H1 (cell line): ENCODE results near the gene PRODH. TPM values are rescaled to one million over a fixed set of nuclear protein-coding genes. Genes with fewer than 3 reads are reported as not detected.
A peak's percentile ranks its signal among the peaks of the same experiment; 100 is the strongest.

Experiments used
- CTCF ChIA-PET: fragments of 300-600 bp; sonication (Branson Sonifier 250); formaldehyde crosslinking; loops from one replicate; lab custom pipeline; 2021; ENCODE audit not compliant: partially characterized antibody; lab: Charles Lee
- POLR2A ChIA-PET: fragments of 300-600 bp; sonication (Branson Sonifier 250); formaldehyde crosslinking; loops from one replicate; lab custom pipeline; 2021; ENCODE audit warnings: inconsistent platforms; ENCODE audit not compliant: partially characterized antibody; lab: Charles Lee
- DNase-seq, 2 experiments: peaks; one replicate each; pipeline versions ENCODE4 v3.0.0 to v3.0.0-alpha.2; 2010 to 2022; ENCODE audit warnings: low spot score in 2 of 2, low read depth in 1 of 2, mixed read lengths in 1 of 2
- FAIRE-seq: peaks from 2 replicates; lab custom pipeline; 2011; peaks lifted over from hg19 to GRCh38; lab: Jason Lieb, UNC
- H2AFZ ChIP-seq: 2 replicates; pipeline ENCODE4 v1.8.1; 2012; ENCODE audit warnings: low read length, inconsistent platforms
- H2AK5ac ChIP-seq: 2 replicates; pipeline ENCODE4 v1.6.1; 2013; ENCODE audit warnings: low read depth, low read length
- H2BK120ac ChIP-seq: replicated peaks from 2 replicates; pipeline ENCODE3; 2013; ENCODE audit warnings: low read depth, low read length, inconsistent platforms
- H2BK12ac ChIP-seq: 2 replicates; pipeline ENCODE4 v1.6.1; 2013; ENCODE audit warnings: low read depth, low read length
- H2BK15ac ChIP-seq: 2 replicates; pipeline ENCODE4 v1.6.1; 2013; ENCODE audit warnings: low read length
- H2BK20ac ChIP-seq: 2 replicates; pipeline ENCODE4 v1.6.1; 2013; ENCODE audit warnings: low read length
- H2BK5ac ChIP-seq: 2 replicates; pipeline ENCODE4 v1.6.1; 2013; ENCODE audit warnings: low read depth, low read length
- H3K14ac ChIP-seq: 2 replicates; pipeline ENCODE4 v1.6.1; 2013; ENCODE audit warnings: inconsistent platforms; ENCODE audit not compliant: insufficient read length
- H3K18ac ChIP-seq: 2 replicates; pipeline ENCODE4 v1.6.1; 2013; ENCODE audit warnings: low read length; ENCODE audit errors: extremely low read depth
- H3K23ac ChIP-seq: 2 replicates; pipeline ENCODE4 v1.6.1; 2013; ENCODE audit warnings: inconsistent platforms; ENCODE audit not compliant: insufficient read length
- H3K23me2 ChIP-seq: 2 replicates; pipeline ENCODE4 v1.6.1; 2013; ENCODE audit warnings: low read depth, low read length
- H3K27ac ChIP-seq: 2 replicates; pipeline ENCODE4 v1.6.1; 2011; ENCODE audit warnings: low read depth, low read length, inconsistent platforms
- H3K27me3 ChIP-seq, 4 experiments: replicated peaks in 1 of 4; 1 replicate in 1 of 4; 2 replicates in 3 of 4; pipeline versions ENCODE4 v1.6.1 to v1.8.1; 2011 to 2013; ENCODE audit warnings: low read length in 3 of 4, mild to moderate bottlenecking in 3 of 4, inconsistent platforms in 2 of 4, mixed read lengths in 2 of 4, moderate library complexity in 1 of 4; ENCODE audit not compliant: control insufficient read depth in 3 of 4, insufficient read depth in 3 of 4; ENCODE audit errors: extremely low read depth in 1 of 4
- H3K36me3 ChIP-seq, 4 experiments: 2 replicates each; pipeline versions ENCODE4 v1.6.1 to v1.8.1; 2011 to 2013; ENCODE audit warnings: mild to moderate bottlenecking in 4 of 4, low read length in 3 of 4, moderate library complexity in 2 of 4, control low read depth in 1 of 4, inconsistent platforms in 1 of 4; ENCODE audit not compliant: insufficient read depth in 4 of 4, control insufficient read depth in 2 of 4
- H3K4ac ChIP-seq: replicated peaks from 2 replicates; pipeline ENCODE3; 2013; ENCODE audit warnings: low read length, low read depth, mixed read lengths, inconsistent platforms; ENCODE audit not compliant: insufficient read length
- H3K4me1 ChIP-seq, 4 experiments: replicated peaks in 1 of 4; 1 replicate in 1 of 4; 2 replicates in 3 of 4; pipeline versions ENCODE4 v1.6.1 to v1.8.1; 2011 to 2013; ENCODE audit warnings: low read length in 3 of 4, inconsistent platforms in 2 of 4, mixed read lengths in 1 of 4; ENCODE audit not compliant: insufficient read depth in 4 of 4, control insufficient read depth in 3 of 4
- H3K4me2 ChIP-seq, 2 experiments: 2 replicates each; pipeline versions ENCODE4 v1.6.1 to v1.8.1; 2011 to 2013; ENCODE audit warnings: low read depth in 2 of 2, low read length in 2 of 2, control low read depth in 1 of 2, inconsistent platforms in 1 of 2, mild to moderate bottlenecking in 1 of 2; ENCODE audit not compliant: insufficient read depth in 1 of 2
- H3K4me3 ChIP-seq, 4 experiments: fragments of 200-600, 300-600 bp in 1 of 4; sonication (generic), shearing (Covaris generic), sonication (Bioruptor Twin) in 1 of 4; 2 replicates each; pipeline versions ENCODE4 v1.5.1 to v1.8.1; 2011 to 2016; ENCODE audit warnings: low read length in 4 of 4, low read depth in 3 of 4, control low read depth in 2 of 4, inconsistent platforms in 2 of 4, mild to moderate bottlenecking in 2 of 4, mixed read lengths in 1 of 4, moderate library complexity in 1 of 4; ENCODE audit not compliant: insufficient read depth in 2 of 4; ENCODE audit errors: extremely low read depth in 1 of 4
- H3K56ac ChIP-seq: replicated peaks from 2 replicates; pipeline ENCODE3; 2013; ENCODE audit warnings: low read depth, mild to moderate bottlenecking, mixed read lengths, low read length, inconsistent platforms; ENCODE audit not compliant: insufficient read length
- H3K79me1 ChIP-seq: 2 replicates; pipeline ENCODE4 v1.6.1; 2013; ENCODE audit warnings: low read depth, low read length, control low read depth
- H3K79me2 ChIP-seq, 2 experiments: 2 replicates each; pipeline versions ENCODE4 v1.6.1 to v1.8.1; 2012 to 2013; ENCODE audit warnings: low read length in 2 of 2, mild to moderate bottlenecking in 2 of 2, inconsistent platforms in 1 of 2; ENCODE audit not compliant: insufficient read depth in 2 of 2, control insufficient read depth in 1 of 2
- H3K9ac ChIP-seq, 4 experiments: replicated peaks in 1 of 4; 1 replicate in 1 of 4; 2 replicates in 3 of 4; pipeline versions ENCODE4 v1.6.1 to v1.8.1; 2011 to 2013; ENCODE audit warnings: low read depth in 3 of 4, low read length in 3 of 4, control low read depth in 2 of 4, mild to moderate bottlenecking in 2 of 4, moderate library complexity in 2 of 4, inconsistent platforms in 1 of 4; ENCODE audit errors: extremely low read depth in 1 of 4
- H3K9me3 ChIP-seq, 2 experiments: 2 replicates each; pipeline versions ENCODE4 v1.6.1 to v1.8.1; 2012 to 2013; ENCODE audit warnings: mild to moderate bottlenecking in 2 of 2, moderate library complexity in 2 of 2, control low read depth in 1 of 2, inconsistent platforms in 1 of 2, low read depth in 1 of 2, low read length in 1 of 2, mixed read lengths in 1 of 2; ENCODE audit not compliant: insufficient read depth in 2 of 2
- H4K20me1 ChIP-seq, 2 experiments: replicated peaks in 1 of 2; 2 replicates each; pipeline versions ENCODE3 to v1.8.1; 2011 to 2013; ENCODE audit warnings: inconsistent platforms in 2 of 2, low read length in 2 of 2, mild to moderate bottlenecking in 1 of 2; ENCODE audit not compliant: insufficient read depth in 2 of 2, control insufficient read depth in 1 of 2
- H4K5ac ChIP-seq: 2 replicates; pipeline ENCODE4 v1.6.1; 2013; ENCODE audit warnings: low read length, low read depth, mixed read lengths, inconsistent platforms; ENCODE audit not compliant: insufficient read length
- H4K8ac ChIP-seq: 2 replicates; pipeline ENCODE4 v1.8.0; 2013; ENCODE audit warnings: mild to moderate bottlenecking, moderate library complexity, low read length, inconsistent platforms; ENCODE audit not compliant: insufficient read depth; ENCODE audit errors: extremely low read depth
- H4K91ac ChIP-seq: replicated peaks from 2 replicates; pipeline ENCODE3; 2013; ENCODE audit warnings: low read length, mixed read lengths, inconsistent platforms; ENCODE audit not compliant: insufficient read length
- ATF2 ChIP-seq: IDR thresholded peaks from 2 replicates; pipeline ENCODE4 v1.6.1; 2012; ENCODE audit warnings: low read length, inconsistent platforms
- PHF8 ChIP-seq: fragments of 200-600 bp; sonication (generic); conservative IDR thresholded peaks from 2 replicates; pipeline ENCODE4 v1.7.1; 2012; ENCODE audit warnings: low read depth, mild to moderate bottlenecking, inconsistent platforms, low read length, moderate library complexity
- POU5F1 ChIP-seq: IDR thresholded peaks from 2 replicates; pipeline ENCODE4 v1.6.1; 2011; ENCODE audit warnings: low read depth, mild to moderate bottlenecking, low read length, moderate library complexity
- RBBP5 ChIP-seq: IDR thresholded peaks from 2 replicates; pipeline ENCODE4 v1.7.1; 2012; ENCODE audit warnings: low read depth, mild to moderate bottlenecking, inconsistent platforms, low read length, moderate library complexity, borderline replicate concordance
- SP1 ChIP-seq: IDR thresholded peaks from 2 replicates; pipeline ENCODE4 v1.6.1; 2011; ENCODE audit warnings: low read depth, low read length
- SRF ChIP-seq: IDR thresholded peaks from 2 replicates; pipeline ENCODE4 v1.6.1; 2011; ENCODE audit warnings: mild to moderate bottlenecking, low read depth, low read length, moderate library complexity
- TAF7 ChIP-seq: optimal IDR thresholded peaks from 2 replicates; pipeline ENCODE3; 2011; ENCODE audit warnings: low read depth, mild to moderate bottlenecking, inconsistent platforms, low read length, moderate library complexity, borderline replicate concordance
- TBP ChIP-seq: IDR thresholded peaks from 2 replicates; pipeline ENCODE4 v1.6.1; 2011; ENCODE audit warnings: low read depth, low read length, improper control_type of control experiment
- TCF12 ChIP-seq: IDR thresholded peaks from 2 replicates; pipeline ENCODE4 v1.6.1; 2011; ENCODE audit warnings: low read depth, mild to moderate bottlenecking, low read length
- WGBS, 2 experiments: shearing (Covaris generic) in 1 of 2; methylation state at CpG; one replicate each; pipeline versions ENCODE4 v1.1.6 to v1.1.7; 2013 to 2015; ENCODE audit warnings: low lambda C conversion rate in 2 of 2, mixed read lengths in 2 of 2, inconsistent platforms in 1 of 2, low coverage in 1 of 2, missing lambda C conversion rate in 1 of 2; ENCODE audit not compliant: insufficient replicate concordance in 2 of 2, insufficient coverage in 1 of 2, insufficient read length in 1 of 2; ENCODE audit errors: extremely low coverage in 1 of 2, missing lambda C conversion rate in 1 of 2; 5-methylcytosine and 5-hydroxymethylcytosine counted together
- polyA plus RNA-seq, 7 experiments: library from polyadenylated mRNA; depleted of rRNA in 3 of 7; stranded (reverse) in 5 of 7; unstranded in 2 of 7; fragments of >200 nt in 5 of 7; fragments of 200-250 nt in 2 of 7; gene quantifications; 1 replicate in 5 of 7; 2 replicates in 1 of 7; 4 replicates in 1 of 7; pipeline versions ENCODE4 v1.2.1 to v1.2.3, GENCODE V29; 2011 to 2013; ENCODE audit warnings: missing spikeins in 2 of 7, mixed read lengths in 2 of 7
- total RNA-seq: library from RNA; stranded (reverse); fragmentation: NEBNext Ultra II Directional; extraction: Animal tissue kit (Norgen Biotek cat#: 25700); gene quantifications from 2 replicates; pipeline ENCODE4 v1.2.1, GENCODE V29; 2021

PRODH gene
- total and polyA plus RNA-seq, 2 of the 8 experiments (the other 6 are each of a cell fraction or from before 2014, with no cell fraction given) = 27.6 to 45.6 TPM

- H3K14ac ChIP-seq = no peak overlapping the region
- H2AK5ac ChIP-seq = no peak overlapping the region
- no peak overlapping the region for H3K23ac ChIP-seq
- POLR2A ChIA-PET = no interaction called here
- H4K5ac ChIP-seq = no peak overlapping the region
- 4% methylated on average over 8 of the region's 28 CpGs; no CpG with 5 or more reads in 1 of the 2 experiments for WGBS, 2 experiments
- TF ChIP-seq TBP (no peak), PHF8 (no peak), RBBP5 (no peak), SP1 (no peak), TCF12 (no peak), SRF (no peak), TAF7 (no peak), POU5F1 (no peak), ATF2 (no peak)
- no peak overlapping the region; the same call in 1 of the 2 replicates for H2BK5ac ChIP-seq
- no peaks in the 10 kb centered on the region for H3K9me3 ChIP-seq
- no peaks in the 10 kb centered on the region for H3K27me3 ChIP-seq
- H4K20me1 ChIP-seq = peaks cover 0 to 3% of the 10 kb centered on the region in 2 experiments
- H2BK20ac ChIP-seq = no peak overlapping the region
- peak overlapping the region; percentile 58 to 82 for H3K4me2 ChIP-seq
- FAIRE-seq = no peak
- H3K56ac ChIP-seq = no peak overlapping the region
- peaks cover 4% of the 10 kb centered on the region; the same call in 1 of the 2 replicates for H3K79me1 ChIP-seq
- H3K79me2 ChIP-seq = no peaks in the 10 kb centered on the region; a peak in 1 of 4 replicates
- H2BK120ac ChIP-seq = no peak overlapping the region
- CTCF ChIA-PET = no interaction called here
- peak overlapping the region; percentile 60; the same call in 1 of the 2 replicates for H3K18ac ChIP-seq
- H4K91ac ChIP-seq = no peak overlapping the region
- no peak overlapping the region for H2AFZ ChIP-seq
- peak overlapping the region; percentile 51; the same call in 1 of the 2 replicates for H4K8ac ChIP-seq
- no peaks in the 10 kb centered on the region for H3K36me3 ChIP-seq
- no peak overlapping the region for H3K27ac ChIP-seq
- DNase-seq = no peak
- H3K4me1 ChIP-seq = peaks cover 0 to 13% (median 8%) of the 10 kb centered on the region in 4 experiments; a peak in 6 of 7 replicates
- peak overlapping the region; percentile 68 to 92 (median 81) for H3K4me3 ChIP-seq
- peaks cover 6% of the 10 kb centered on the region; the same call in 1 of the 2 replicates for H3K23me2 ChIP-seq
- H2BK12ac ChIP-seq = 0 out of 2 replicates have a peak overlapping the region, but pooled peaks have one; percentile 90
- H3K4ac ChIP-seq = no peak overlapping the region
- H2BK15ac ChIP-seq = no peak overlapping the region
- H3K9ac ChIP-seq = peak overlapping the region in 1 of 4 experiments; percentile 71; a peak in 4 of 7 replicates
Observed at GRCh38 chr22:18970948-18971315, 34.8 kb upstream of the PRODH start.
